ENCODE results near the gene DCLK2. TPM values are rescaled to one million over a fixed set of nuclear protein-coding genes. Genes with fewer than 3 reads are reported as not detected.
"Not testable (repeated sequence)": the region's sequence is repeated elsewhere in the genome, so short reads cannot be mapped to it uniquely, and the experiment has no call there.

Gene DCLK2
- total RNA-seq, 1 donor from 2014 or later, result 30.1 TPM

- H3K27me3 Mint-ChIP-seq (ENCODE audit: low read depth), result no peaks in the 10 kb centered on the region
- H3K27ac Mint-ChIP-seq (ENCODE audit: unreplicated experiment), result no peak overlapping the region
- peaks cover 18% of the 10 kb centered on the region for H3K4me1 Mint-ChIP-seq
- H3K36me3 Mint-ChIP-seq (ENCODE audit: low read depth), result peaks cover 13% of the 10 kb centered on the region
- H3K4me3 Mint-ChIP-seq, result no peak overlapping the region
- TF ChIP-seq CTCF (conservative IDR thresholded peaks at IDR 0.05), result no peak
- no peaks in the 10 kb centered on the region for H3K9me3 Mint-ChIP-seq
- DNase-seq (ENCODE audit: low read depth, low spot score), result no peak
Measured at GRCh38 chr4:150182794-150183193, 104.5 kb downstream of the DCLK2 start.

GRCh38 chr4:150185033-150185432, 106.8 kb downstream of the DCLK2 start:
- not testable (repeated sequence) for H3K27me3 Mint-ChIP-seq (ENCODE audit: low read depth); H3K4me3 Mint-ChIP-seq; H3K9me3 Mint-ChIP-seq; H3K27ac Mint-ChIP-seq (ENCODE audit: unreplicated experiment); DNase-seq (ENCODE audit: low read depth, low spot score)
- Mint-ChIP-seq H3K4me1 (peaks cover 18% of the 10 kb centered on the region), H3K36me3 (ENCODE audit: low read depth) (peaks cover 13% of the 10 kb centered on the region)

- TF ChIP-seq CTCF (conservative IDR thresholded peaks at IDR 0.05), result no peak
- Mint-ChIP-seq H3K4me3 (no peak overlapping the region), H3K27ac (ENCODE audit: unreplicated experiment) (no peak overlapping the region), H3K27me3 (ENCODE audit: low read depth) (no peaks in the 10 kb centered on the region), H3K36me3 (ENCODE audit: low read depth) (no peaks in the 10 kb centered on the region), H3K4me1 (no peaks in the 10 kb centered on the region), H3K9me3 (no peaks in the 10 kb centered on the region)
- DNase-seq (ENCODE audit: low read depth, low spot score), result no peak
Measured at GRCh38 chr4:150192986-150193385, 114.7 kb downstream of the DCLK2 start.

- H3K4me3 Mint-ChIP-seq; H3K9me3 Mint-ChIP-seq; H3K27me3 Mint-ChIP-seq (ENCODE audit: low read depth); H3K27ac Mint-ChIP-seq (ENCODE audit: unreplicated experiment); H3K4me1 Mint-ChIP-seq; H3K36me3 Mint-ChIP-seq (ENCODE audit: low read depth); DNase-seq (ENCODE audit: low read depth, low spot score): not testable (repeated sequence)
Measured at GRCh38 chr4:150197256-150197655, 119.0 kb downstream of the DCLK2 start.

GRCh38 chr4:150199056-150199455, 120.8 kb downstream of the DCLK2 start:
- peaks cover 3% of the 10 kb centered on the region for H3K36me3 Mint-ChIP-seq (ENCODE audit: low read depth)
- no peaks in the 10 kb centered on the region for H3K9me3 Mint-ChIP-seq
- no peak overlapping the region for H3K4me3 Mint-ChIP-seq
- no peak overlapping the region for H3K27ac Mint-ChIP-seq (ENCODE audit: unreplicated experiment)
- no peak for DNase-seq (ENCODE audit: low read depth, low spot score)
- peaks cover 4% of the 10 kb centered on the region for H3K4me1 Mint-ChIP-seq
- no peak for TF ChIP-seq CTCF (conservative IDR thresholded peaks at IDR 0.05)
- no peaks in the 10 kb centered on the region for H3K27me3 Mint-ChIP-seq (ENCODE audit: low read depth)

- H3K27ac Mint-ChIP-seq (ENCODE audit: unreplicated experiment), result no peak overlapping the region
Measured at GRCh38 chr4:150205016-150205415, 126.8 kb downstream of the DCLK2 start.

More at GRCh38 chr4:150205016-150205415, 126.8 kb downstream of the DCLK2 start:
- Mint-ChIP-seq H3K9me3 (no peaks in the 10 kb centered on the region), H3K36me3 (ENCODE audit: low read depth) (peaks cover 2% of the 10 kb centered on the region), H3K4me3 (no peak overlapping the region), H3K4me1 (peaks cover 29% of the 10 kb centered on the region), H3K27me3 (ENCODE audit: low read depth) (no peaks in the 10 kb centered on the region)
- DNase-seq (ENCODE audit: low read depth, low spot score), result no peak
- no peak for TF ChIP-seq CTCF (conservative IDR thresholded peaks at IDR 0.05)
